ENCODE data around the gene LMCD1. TPM values are rescaled to one million over a fixed set of nuclear protein-coding genes. Genes with fewer than 3 reads are reported as not detected.

LMCD1 gene
- polyA plus RNA-seq, 3 donors = 0.09 to 0.51 TPM; not detected in 1

- no peaks in the 10 kb centered on the region for H3K79me2 ChIP-seq (ENCODE audit: insufficient read depth, low read length)
- TF ChIP-seq CTCF (IDR thresholded peaks at IDR 0.05) = no peak
- no peak overlapping the region for H2AFZ ChIP-seq (ENCODE audit: insufficient read depth, low read depth, low read length, poor library complexity, severe bottlenecking)
- Mint-ChIP-seq H3K27ac (no peak overlapping the region), H3K27me3 (ENCODE audit: low read depth in 3 of 3) (peaks cover 0 to 1% (median 0%) of the 10 kb centered on the region in 3 donors), H3K36me3 (no peaks in the 10 kb centered on the region), H3K9me3 (peaks cover 0 to 4% (median 1%) of the 10 kb centered on the region in 7 donors), H3K4me3 (no peak overlapping the region), H3K4me1 (no peaks in the 10 kb centered on the region)
- H3K9me3 ChIP-seq (replicated peaks in 1 of 2; ENCODE audit: control insufficient read depth in 1 of 2, insufficient read depth in 1 of 2, low read length in 2 of 2) = no peaks in the 10 kb centered on the region
- H3K4me3 ChIP-seq (replicated peaks in 1 of 3; ENCODE audit: low read depth in 2 of 3, low read length in 3 of 3) = no peak overlapping the region
- no peaks in the 10 kb centered on the region for H3K36me3 ChIP-seq (replicated peaks in 1 of 2; ENCODE audit: control insufficient read depth in 1 of 2, insufficient read depth in 2 of 2, low read length in 2 of 2)
- no peaks in the 10 kb centered on the region for H3K4me1 ChIP-seq (ENCODE audit: control insufficient read depth in 1 of 2, insufficient read depth in 2 of 2, low read length in 2 of 2)
- H3K9ac ChIP-seq (ENCODE audit: insufficient read depth, low read length, poor library complexity, severe bottlenecking) = no peak overlapping the region
- intact Hi-C loops (cut with micrococcal nuclease) = no loop called here
- no peak overlapping the region for H3K27ac ChIP-seq (ENCODE audit: low read depth in 1 of 2, low read length in 2 of 2)
- H3K27me3 ChIP-seq (ENCODE audit: control insufficient read depth in 2 of 2, insufficient read depth in 2 of 2, low read length in 2 of 2) = no peaks in the 10 kb centered on the region
- H3K4me2 ChIP-seq (replicated peaks; ENCODE audit: extremely low read depth, low read length, poor library complexity, severe bottlenecking) = no peak overlapping the region
- no peak for DNase-seq
- no peaks in the 10 kb centered on the region for H4K20me1 ChIP-seq (ENCODE audit: insufficient read depth, low read length)
- 97% methylated on average over 6 of the region's 8 CpGs for WGBS (ENCODE audit: insufficient coverage)
Observed at GRCh38 chr3:8610951-8611350, 109.3 kb downstream of the LMCD1 start.

GRCh38 chr3:8617921-8618320 is 116.3 kb downstream of the LMCD1 start:
- Mint-ChIP-seq H3K9me3 (peaks cover 0 to 13% (median 8%) of the 10 kb centered on the region in 7 donors), H3K27me3 (ENCODE audit: low read depth in 3 of 3) (peaks cover 0 to 2% (median 0%) of the 10 kb centered on the region in 3 donors), H3K4me3 (no peak overlapping the region), H3K27ac (no peak overlapping the region), H3K36me3 (no peaks in the 10 kb centered on the region), H3K4me1 (no peaks in the 10 kb centered on the region)
- Histone ChIP-seq H3K4me3 (replicated peaks in 1 of 3; ENCODE audit: low read depth in 2 of 3, low read length in 3 of 3) (no peak overlapping the region), H3K27me3 (ENCODE audit: control insufficient read depth in 2 of 2, insufficient read depth in 2 of 2, low read length in 2 of 2) (no peaks in the 10 kb centered on the region), H3K9me3 (replicated peaks in 1 of 2; ENCODE audit: control insufficient read depth in 1 of 2, insufficient read depth in 1 of 2, low read length in 2 of 2) (peaks cover 6 to 20% of the 10 kb centered on the region in 2 donors), H3K4me2 (replicated peaks; ENCODE audit: extremely low read depth, low read length, poor library complexity, severe bottlenecking) (no peak overlapping the region), H3K79me2 (ENCODE audit: insufficient read depth, low read length) (no peaks in the 10 kb centered on the region), H3K36me3 (replicated peaks in 1 of 2; ENCODE audit: control insufficient read depth in 1 of 2, insufficient read depth in 2 of 2, low read length in 2 of 2) (no peaks in the 10 kb centered on the region), H4K20me1 (ENCODE audit: insufficient read depth, low read length) (no peaks in the 10 kb centered on the region), H3K9ac (ENCODE audit: insufficient read depth, low read length, poor library complexity, severe bottlenecking) (no peak overlapping the region), H2AFZ (ENCODE audit: insufficient read depth, low read depth, low read length, poor library complexity, severe bottlenecking) (no peak overlapping the region), H3K27ac (ENCODE audit: low read depth in 1 of 2, low read length in 2 of 2) (no peak overlapping the region), H3K4me1 (ENCODE audit: control insufficient read depth in 1 of 2, insufficient read depth in 2 of 2, low read length in 2 of 2) (no peaks in the 10 kb centered on the region)
- no peak for TF ChIP-seq CTCF (IDR thresholded peaks at IDR 0.05)
- DNase-seq = no peak
- intact Hi-C loops (cut with micrococcal nuclease) = no loop called here
- 95% methylated on average over 2 of the region's 5 CpGs for WGBS (ENCODE audit: insufficient coverage)

Data from CD14-positive monocyte (primary cell).